GM18499 (cell line): ENCODE results near the gene ADAMTS17.

ENCODE experiments used
- ATAC-seq: cut with Tn5 transposase; IDR thresholded peaks from one replicate; pipeline ENCODE4 v1.9.1; 2021; ENCODE audit warnings: moderate number of reproducible peaks; ENCODE audit not compliant: insufficient read depth, unreplicated experiment

The ADAMTS17 gene

DNA sequence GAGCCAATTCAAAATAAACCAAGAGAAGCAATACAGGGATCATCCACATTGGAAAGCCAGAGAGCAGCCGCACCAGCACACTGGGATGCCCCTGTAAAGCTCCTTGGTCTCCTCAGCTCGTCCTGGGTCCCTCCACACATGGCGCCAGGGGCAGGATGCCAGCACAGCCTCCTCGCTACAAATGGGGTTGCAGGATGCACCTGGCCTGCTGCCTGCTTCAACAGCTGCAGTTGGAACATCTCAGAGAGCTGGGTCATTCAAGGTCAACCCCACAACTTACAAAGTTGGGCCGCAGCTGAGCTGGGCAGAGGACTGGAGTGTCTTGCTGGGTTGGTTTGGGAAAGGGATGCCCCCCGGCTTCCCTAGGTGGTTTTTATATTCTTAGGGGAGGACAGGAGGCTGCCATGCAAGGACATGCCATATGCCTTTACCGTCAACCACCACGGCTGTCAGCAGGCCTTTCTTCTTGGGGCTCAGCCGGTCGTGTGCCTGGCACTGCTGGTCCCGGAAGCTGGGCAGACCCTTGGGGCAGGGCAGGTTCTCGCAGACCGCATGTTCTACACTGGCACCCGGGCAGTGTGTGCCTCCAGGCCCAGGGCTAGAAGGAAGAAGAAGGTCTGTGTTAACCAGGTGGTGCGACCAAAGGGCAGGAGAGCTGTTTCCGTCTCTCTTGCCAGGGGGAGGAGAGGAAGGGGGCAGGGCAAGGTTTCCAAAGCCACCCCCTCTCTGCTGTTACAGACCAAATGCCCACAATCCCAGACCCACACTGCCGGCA lies 225.2 kb downstream of the ADAMTS17 start:
- ATAC-seq: no peak

DNA sequence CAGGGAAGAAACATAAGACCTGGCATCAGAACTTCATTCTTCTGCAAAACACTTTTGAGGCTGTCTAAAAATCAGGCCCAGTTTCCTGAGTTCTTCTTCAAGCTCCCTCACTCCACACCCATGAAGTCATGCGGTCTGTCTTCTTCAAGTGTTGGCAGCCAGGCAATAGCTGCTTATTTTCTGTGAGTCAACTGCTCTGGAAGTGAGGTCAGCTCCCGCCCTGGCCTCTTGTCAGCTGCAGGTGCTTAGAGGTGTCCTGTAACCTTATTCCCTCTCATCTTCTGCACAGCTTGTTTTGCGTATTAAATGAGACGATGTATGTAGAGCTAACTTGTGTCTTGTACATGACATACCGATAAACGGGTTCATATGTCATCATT lies 226.1 kb downstream of the ADAMTS17 start:
- no peak for ATAC-seq

DNA sequence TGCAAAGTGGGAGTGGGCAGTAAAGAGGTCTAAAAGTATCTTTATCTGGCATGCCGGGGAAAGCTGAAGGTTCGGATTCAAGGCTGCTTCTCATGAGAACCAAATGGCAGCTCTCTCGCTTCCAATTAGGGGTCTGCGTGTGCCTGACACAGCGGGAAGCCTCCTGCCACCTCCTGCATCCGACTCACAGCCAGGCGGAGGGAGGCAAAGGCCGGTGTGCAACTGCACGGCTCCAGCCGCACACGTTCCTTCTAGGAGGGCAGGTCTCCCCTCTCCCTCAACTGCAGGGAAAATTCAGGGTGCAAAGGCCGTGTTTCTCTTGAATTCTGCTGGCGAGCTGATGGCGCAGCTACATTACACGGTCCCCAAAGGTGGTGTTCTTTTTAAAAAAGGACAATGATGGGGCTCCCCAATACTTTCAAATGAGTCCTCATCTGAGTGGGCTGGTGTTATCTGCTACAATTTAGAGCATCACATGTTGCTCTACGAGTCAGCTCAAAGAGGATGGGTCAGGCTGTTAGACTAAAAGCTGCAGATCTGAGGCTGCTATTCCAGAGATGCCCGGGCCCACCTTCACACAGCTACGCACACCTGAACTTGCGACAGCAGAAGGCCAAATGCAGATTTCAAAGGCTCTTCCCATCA lies 226.6 kb downstream of the ADAMTS17 start:
- ATAC-seq: no peak

DNA sequence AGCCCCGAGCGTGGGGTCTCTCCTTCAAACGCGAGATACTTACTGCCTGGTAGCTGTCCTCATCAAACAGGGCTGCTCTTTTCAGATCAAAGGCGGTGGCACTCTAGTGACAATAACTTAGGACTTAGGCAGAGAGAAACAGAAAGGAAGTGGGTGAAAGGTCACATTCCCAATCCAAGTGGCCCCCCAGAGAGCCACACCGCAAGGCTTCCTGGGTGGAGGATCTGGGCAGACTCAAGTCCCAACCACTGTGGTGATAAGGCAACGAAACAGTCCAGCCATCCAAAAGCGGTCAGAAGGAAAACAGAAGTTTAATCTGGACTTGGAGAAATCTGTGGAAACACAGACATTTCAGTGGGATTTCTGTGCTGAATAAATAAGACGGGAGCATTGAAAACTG lies 227.2 kb downstream of the ADAMTS17 start:
- no peak for ATAC-seq

DNA sequence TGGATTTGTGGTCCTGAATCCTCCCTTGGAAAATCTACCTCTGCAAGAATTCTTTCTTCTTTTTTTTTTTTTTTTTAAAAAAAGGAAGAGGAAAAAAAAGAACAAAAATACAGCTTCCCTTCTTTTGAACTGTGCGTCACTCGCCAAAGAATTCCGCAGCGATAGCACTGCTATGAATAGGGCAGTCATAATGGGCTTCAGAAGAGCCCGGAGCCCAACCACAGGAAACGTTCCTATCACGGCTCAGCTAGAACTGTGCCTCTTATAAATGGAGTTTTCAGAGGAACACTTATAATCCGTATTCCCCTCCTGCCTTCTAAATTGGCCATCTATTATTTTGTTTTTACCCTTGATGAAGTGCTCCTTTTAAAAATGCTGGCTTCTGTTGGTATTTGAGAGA lies 227.7 kb downstream of the ADAMTS17 start:
- ATAC-seq: no peak

DNA sequence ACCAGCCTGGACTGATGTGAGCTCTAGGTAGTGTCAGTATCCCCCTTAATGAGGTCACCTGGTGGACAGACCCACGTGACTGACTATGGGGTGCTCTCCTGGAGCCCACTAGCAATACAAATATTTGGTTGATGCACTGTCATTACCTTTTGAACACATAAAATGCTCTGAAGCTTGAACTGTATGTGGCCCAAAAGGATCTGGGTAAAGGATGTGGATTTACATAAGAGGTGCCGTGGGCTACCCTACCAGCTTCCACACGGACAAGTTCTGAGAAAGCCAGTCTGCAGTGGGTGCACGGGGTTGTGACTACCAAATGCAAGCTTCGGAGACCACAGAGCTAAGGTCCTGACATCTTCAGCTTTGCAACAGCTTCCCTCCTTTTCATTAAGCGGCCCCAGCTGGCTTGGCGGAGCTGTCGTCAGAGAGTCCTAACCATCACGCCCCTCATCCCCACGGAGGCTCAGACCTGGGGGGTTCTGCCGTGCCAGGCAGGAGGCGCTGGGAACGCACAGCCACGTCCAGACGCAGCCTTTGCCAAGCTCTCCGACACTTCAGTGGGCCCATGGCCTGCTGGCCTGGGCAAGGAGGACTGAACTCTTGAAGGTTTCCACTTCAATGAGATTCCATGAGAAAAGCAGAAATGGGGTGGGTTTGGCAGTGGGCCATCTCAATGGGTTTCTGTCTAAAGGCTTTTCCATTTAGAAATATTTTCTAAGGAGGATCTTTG lies 228.3 kb downstream of the ADAMTS17 start:
- no peak for ATAC-seq

DNA sequence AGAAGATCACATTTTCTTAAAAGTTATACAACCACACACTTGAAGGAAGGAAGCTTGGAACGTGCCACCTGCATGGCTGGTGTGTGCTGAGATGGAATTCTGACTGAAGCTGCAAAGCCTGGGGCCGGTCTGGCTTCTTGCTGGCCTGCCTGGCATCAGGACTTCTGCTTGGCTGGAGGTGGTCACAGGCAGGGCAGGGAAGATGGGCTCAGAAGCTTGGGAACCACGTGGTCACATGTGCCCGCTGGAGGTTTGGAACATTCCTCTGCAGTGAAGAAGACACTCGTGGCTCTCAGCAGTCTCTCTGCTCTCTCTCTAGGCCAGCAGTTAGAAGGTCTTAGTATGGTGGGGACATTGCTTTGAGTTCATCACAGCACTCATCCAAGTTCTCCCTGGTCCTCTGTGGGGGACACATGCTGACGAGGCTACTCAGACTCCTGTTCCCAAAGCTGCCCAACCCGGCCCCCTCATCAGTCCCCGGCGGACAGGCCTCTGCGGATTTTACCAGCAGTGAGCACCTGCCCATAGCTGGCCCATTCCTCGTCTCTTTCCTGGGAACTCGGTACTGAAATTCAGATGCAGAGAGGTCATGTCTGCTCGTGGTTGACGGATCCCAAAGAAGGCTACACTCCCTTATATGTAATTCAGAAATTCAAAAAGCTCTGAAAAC lies 229.0 kb downstream of the ADAMTS17 start:
- no peak for ATAC-seq

DNA sequence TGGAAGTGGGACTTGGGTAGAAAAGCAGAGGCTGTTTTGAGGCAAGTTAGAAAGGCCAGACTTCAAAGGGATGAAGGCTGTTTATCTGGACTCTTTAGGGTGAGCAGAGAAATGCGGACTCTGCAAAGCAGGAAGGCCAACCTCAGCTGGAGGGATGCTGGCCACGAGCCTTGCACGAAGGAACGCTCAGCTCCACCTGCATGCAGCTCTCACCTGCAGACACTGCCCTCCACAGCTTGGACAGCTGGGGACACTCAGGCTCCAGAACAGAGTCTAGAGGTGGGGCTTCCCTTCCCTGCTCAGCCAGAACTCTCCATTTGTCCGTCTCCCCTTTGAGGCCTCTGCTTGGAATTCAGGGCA lies 229.7 kb downstream of the ADAMTS17 start:
- no peak for ATAC-seq

DNA sequence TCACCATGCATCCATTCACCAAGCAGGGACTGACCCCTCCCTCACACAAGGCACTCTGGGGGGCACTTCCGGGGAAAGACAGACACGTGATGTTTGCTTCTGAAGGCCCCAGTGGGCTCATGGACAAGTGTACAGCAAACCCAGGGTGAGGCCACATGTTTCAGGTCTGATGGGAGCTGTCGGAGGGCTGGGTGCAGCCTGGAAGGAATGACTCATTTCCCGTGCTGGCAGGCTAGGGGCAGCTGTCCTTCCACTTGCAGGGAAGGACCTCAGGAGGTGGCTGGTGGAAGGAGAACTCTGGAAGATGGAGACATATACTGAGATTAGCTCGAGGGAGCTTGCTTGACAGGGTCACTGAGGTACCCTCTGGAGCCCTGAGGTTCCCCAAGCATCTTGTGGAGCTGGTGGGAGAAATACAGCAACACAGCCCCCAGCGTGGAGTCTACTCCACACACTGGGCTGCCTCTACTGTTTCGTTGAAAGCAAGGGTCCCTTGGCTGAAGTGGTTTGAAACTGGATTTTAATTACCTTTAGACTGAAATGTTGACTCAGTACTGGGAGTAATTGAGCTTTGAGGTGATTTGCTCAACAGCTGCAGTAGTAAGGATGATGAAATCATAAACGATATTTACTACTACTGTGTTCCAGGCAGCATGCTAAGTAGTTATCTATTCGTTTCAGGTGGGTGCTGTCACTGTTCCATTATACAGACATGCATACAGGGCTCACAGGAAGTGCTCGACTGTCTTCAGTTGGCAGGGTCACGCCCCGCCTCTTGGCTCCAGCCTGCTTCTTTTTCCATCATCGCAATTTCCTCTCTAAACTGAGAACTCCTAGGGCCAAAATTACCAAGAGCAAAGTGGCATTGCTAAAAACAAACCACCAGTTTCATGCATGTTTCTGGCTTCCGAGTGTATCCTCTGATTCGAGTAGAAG lies 230.4 kb downstream of the ADAMTS17 start:
- ATAC-seq: no peak

DNA sequence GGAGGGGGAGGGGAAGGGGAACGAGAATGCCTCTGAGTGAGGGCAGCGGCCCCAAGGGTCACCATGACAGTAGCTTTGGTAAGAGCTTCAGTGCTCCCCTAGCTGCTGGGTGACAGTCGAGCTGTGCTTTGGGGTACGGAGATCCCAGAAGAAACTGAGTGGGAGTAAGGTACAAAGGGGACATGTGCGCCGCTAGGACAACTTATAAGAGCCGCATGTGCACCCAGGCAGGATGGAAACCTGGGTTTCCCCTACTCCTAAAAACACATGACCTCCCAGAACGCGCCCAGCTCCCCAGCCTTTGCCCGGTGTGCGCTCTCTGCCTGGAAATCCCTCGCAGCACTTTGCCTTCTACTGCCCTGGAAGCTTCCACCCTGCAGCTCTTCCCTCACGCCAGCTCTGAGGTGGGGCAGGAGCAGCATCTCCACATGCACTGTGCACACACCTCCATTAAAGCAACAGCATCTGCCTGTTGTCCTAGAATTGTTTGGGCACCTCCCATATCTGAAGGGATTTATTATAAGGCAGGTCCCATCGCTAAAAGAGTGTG lies 232.2 kb downstream of the ADAMTS17 start:
- ATAC-seq: no peak

DNA sequence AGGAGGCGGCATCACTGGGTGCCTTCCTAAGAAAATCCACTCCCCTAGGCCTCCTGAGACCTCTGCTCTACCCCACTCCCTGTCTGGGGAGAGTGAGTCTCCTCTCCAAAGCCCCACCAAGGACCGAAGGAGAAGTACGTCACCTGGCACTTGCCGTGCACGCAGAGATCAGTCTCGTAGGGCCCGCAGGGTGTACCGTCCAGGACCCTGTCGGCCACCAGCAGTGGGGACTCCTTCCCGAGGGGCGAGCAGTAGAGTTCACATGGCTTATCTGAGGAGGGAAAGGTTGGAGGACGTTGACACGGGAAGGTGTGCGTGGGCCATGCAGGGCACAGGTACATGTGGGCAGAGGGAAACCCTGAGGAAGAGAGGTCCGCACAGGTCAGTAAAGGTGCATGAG lies 232.9 kb downstream of the ADAMTS17 start:
- ATAC-seq: no peak

DNA sequence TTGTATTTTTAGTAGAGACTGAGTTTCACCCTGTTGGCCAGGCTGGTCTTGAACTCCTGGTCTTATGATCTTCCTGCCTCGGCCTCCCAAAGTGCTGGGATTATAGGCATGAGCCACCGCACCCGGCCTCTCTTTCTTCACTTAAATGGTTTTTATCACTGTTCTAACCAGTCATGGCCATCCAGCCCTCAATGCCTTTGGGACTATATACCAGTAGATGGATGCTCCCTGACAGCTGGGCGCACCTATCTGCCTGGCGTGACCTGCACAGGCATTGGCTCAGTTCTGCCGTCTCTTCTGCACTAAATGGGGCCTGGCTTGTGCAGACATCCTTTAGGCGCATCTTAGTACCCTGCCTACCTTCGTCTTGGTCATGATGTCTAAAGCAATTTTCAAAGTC lies 233.4 kb downstream of the ADAMTS17 start:
- ATAC-seq: no peak

DNA sequence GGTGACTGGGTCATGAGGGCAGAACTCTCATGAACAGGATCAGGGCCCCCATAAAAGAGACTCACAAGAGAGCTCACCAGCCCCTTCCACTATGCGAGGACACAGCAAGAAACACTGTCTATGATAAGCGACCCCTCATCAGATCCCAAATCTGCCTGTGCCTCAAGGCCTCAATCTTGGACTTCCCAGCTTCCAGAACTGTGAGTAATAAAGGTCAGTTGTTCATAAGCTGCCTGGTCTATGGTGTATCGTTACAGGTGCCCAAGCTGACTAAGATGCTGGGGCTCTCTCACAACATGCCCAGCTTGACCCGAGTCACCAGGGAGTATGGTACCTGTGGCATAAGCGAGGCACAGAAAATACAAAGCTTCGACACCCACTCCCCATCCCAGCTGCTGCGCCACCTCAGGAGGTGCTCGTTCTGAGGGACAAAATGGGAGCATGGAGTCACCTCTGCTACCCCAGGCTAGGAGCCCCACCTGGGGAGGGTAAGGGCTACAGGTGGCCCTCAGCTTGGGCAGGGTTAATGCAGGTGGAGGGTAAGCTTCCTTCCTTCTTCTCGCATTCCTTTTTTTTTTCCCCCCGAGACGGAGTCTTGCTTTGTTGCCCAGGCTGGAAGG lies 234.1 kb downstream of the ADAMTS17 start:
- ATAC-seq: no peak

DNA sequence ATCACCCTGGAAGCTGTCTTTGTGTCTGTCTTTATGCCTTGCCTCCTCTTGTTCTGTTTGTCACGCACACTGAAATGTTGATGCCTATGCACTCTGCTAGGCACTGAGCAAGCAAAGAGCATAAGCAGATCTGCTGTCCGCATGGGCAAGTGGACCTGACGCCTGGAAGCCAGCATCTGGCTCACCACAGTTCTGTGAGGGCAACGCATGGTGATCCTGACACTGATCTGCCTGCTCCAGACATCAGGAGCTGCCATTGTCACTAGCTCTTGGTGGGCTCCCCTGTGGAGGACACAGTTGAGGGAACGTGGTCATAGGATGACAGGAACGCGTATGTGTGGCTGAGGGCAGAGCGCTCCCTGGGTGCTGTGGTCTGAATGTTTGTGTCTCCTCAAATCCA lies 234.6 kb downstream of the ADAMTS17 start:
- ATAC-seq: no peak

DNA sequence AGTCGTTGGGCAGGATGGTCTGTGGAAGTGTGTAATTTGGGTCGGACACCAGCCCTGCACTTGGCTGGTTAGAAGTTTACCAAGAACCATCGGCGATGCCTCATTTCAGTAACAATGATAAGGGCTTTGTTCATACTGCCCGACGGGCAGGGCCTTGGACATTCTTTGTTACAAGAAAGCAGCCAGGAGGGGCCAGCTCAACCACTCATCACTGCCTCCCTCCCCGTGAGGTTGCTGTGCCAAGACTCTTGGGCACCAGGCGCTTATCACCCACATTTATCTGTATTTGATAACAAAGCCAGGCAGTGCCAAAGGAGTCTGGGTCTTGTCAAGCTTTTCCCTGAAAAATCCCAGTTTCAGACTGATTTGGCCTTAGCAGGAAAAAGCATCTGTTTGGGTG lies 235.0 kb downstream of the ADAMTS17 start:
- no peak for ATAC-seq

DNA sequence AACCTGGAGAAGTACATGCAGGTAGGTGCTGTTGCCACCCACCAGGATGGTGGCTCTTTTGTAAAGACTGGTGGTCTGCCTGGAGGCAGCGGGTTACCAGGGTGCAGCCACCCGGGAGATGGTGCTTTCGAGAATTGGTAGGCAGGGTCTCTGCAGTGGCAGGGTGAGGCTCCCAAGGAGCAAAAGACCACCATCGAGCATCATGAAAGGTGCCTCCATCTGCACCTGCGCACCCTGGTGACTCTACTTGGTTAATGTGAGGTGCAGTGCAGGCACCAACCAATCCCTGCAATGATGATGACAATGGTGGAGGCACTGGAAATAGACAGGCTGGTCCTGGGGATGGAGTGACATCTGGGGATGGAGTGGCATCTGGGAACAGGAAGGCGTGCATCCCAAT lies 236.7 kb downstream of the ADAMTS17 start:
- ATAC-seq: no peak

DNA sequence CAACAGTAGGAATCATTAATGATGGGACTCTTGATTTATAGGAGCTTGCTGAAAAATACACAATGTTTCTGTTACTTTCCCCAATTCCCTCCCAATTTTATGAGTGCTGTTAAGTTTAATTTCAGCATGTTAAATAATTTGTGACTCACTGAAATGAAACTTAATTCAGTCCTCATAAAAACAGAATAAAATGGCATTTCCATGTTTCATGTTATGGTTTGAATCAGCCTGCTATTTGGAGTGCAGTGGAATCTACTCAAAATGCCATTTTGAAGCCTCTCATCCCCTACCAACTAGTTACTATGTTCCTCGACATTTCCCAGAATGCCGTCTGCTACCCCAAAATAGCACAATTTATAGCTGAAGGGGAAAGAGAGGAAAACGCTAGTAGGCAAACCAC lies 237.5 kb downstream of the ADAMTS17 start:
- no peak for ATAC-seq

DNA sequence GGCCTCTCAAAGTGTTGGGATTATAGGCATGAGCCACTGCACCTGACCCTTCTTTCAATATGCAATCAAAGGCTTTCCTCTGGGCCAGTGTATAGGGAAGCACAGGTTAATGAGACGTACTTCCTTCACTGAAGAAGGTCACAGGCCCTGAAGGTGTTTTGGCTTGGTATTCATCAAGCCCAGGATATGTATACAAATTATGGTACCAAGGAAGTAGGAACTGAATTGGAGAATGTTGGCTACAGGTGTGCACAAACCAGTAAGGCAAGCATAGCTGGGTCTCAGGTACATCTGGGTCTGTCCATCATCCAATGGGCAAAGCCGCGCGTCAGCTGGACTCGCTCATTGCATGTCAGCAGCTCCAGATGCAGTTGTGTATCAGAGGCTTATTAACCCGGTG lies 237.9 kb downstream of the ADAMTS17 start:
- ATAC-seq: no peak

DNA sequence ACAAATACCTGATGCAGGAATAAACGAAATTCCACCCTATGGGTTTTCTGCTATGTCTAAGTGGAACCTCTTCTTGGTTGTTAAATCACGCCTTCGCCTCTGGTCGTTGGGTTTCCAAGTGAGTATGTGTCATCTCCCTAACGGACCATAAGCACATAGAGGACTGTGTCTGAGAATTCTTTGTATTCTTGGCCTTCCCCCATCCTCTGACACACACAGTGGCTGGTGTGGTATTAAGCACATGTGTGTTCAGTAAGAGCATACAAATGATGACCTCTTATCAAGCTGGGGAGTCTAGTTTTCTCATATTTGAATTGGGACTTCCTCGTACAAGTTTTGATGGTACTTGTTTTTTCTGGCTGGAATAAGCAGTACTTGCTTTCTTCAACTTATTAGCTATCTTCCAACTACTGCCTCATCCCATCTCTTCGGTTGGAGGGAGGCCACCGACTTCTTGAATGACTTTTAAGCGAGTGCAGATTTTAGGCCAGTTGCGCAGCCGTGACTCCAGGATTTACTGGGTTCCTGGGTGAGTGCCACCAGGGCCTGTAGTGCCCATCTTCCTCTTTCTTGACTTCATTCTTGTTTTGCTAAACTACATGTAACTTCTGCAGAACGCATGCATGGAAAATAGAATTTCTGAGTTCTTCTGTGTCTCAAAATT lies 240.2 kb downstream of the ADAMTS17 start:
- ATAC-seq: no peak
